ENCODE measurements around the gene FGF2. TPM values are rescaled to one million over a fixed set of nuclear protein-coding genes. Genes with fewer than 3 reads are reported as not detected.

Gene FGF2
- total and polyA plus RNA-seq, 2 experiments from 2014 or later: 3.2 to 3.4 TPM

- peak; percentile 43 for TF ChIP-seq CTCF (IDR thresholded peaks at IDR 0.05; ENCODE audit: low read depth, low read length)
- Histone ChIP-seq H3K9me3 (ENCODE audit: low read depth) (no peaks in the 10 kb centered on the region), H3K27me3 (no peaks in the 10 kb centered on the region), H3K4me3 (no peak overlapping the region), H3K36me3 (peaks cover 19% of the 10 kb centered on the region), H3K4me1 (ENCODE audit: low read depth) (no peaks in the 10 kb centered on the region), H3K27ac (no peak overlapping the region)
- DNase-seq (ENCODE audit: low read depth in 1 of 2, low spot score in 1 of 2): peak in 1 of 2 donors; percentile 64
These were observed 87.8 kb downstream of the FGF2 start for GRCh38 chr4:122914292-122914904.

- H3K36me3 ChIP-seq: peaks cover 19% of the 10 kb centered on the region
- no peak for TF ChIP-seq CTCF (IDR thresholded peaks at IDR 0.05; ENCODE audit: low read depth, low read length)
- H3K4me1 ChIP-seq (ENCODE audit: low read depth): no peaks in the 10 kb centered on the region
- no peak overlapping the region for H3K4me3 ChIP-seq
- no peaks in the 10 kb centered on the region for H3K9me3 ChIP-seq (ENCODE audit: low read depth)
- no peak overlapping the region for H3K27ac ChIP-seq
- no peaks in the 10 kb centered on the region for H3K27me3 ChIP-seq
- DNase-seq (ENCODE audit: low read depth in 1 of 2, low spot score in 1 of 2): peak in 1 of 2 donors; percentile 47
These were observed 88.3 kb downstream of the FGF2 start for GRCh38 chr4:122914938-122915337.

GRCh38 chr4:122917731-122918130 is 91.1 kb downstream of the FGF2 start:
- Histone ChIP-seq H3K9me3 (ENCODE audit: low read depth) (no peaks in the 10 kb centered on the region), H3K27ac (no peak overlapping the region), H3K4me1 (ENCODE audit: low read depth) (no peaks in the 10 kb centered on the region), H3K36me3 (peaks cover 14% of the 10 kb centered on the region), H3K4me3 (no peak overlapping the region), H3K27me3 (no peaks in the 10 kb centered on the region)
- TF ChIP-seq CTCF (IDR thresholded peaks at IDR 0.05; ENCODE audit: low read depth, low read length): no peak
- no peak for DNase-seq (ENCODE audit: low read depth in 1 of 2, low spot score in 1 of 2)

GRCh38 chr4:122920473-122920872 is 93.8 kb downstream of the FGF2 start:
- no peaks in the 10 kb centered on the region for H3K9me3 ChIP-seq (ENCODE audit: low read depth)
- no peak overlapping the region for H3K27ac ChIP-seq
- no peaks in the 10 kb centered on the region for H3K27me3 ChIP-seq
- H3K36me3 ChIP-seq: peaks cover 7% of the 10 kb centered on the region
- no peak for TF ChIP-seq CTCF (IDR thresholded peaks at IDR 0.05; ENCODE audit: low read depth, low read length)
- no peak overlapping the region for H3K4me3 ChIP-seq
- H3K4me1 ChIP-seq (ENCODE audit: low read depth): peaks cover 6% of the 10 kb centered on the region
- no peak for DNase-seq (ENCODE audit: low read depth in 1 of 2, low spot score in 1 of 2)

- H3K36me3 ChIP-seq: peaks cover 5% of the 10 kb centered on the region
- TF ChIP-seq CTCF (IDR thresholded peaks at IDR 0.05; ENCODE audit: low read depth, low read length): no peak
- peaks cover 6% of the 10 kb centered on the region for H3K4me1 ChIP-seq (ENCODE audit: low read depth)
- no peak for DNase-seq (ENCODE audit: low read depth in 1 of 2, low spot score in 1 of 2)
- no peaks in the 10 kb centered on the region for H3K9me3 ChIP-seq (ENCODE audit: low read depth)
- no peaks in the 10 kb centered on the region for H3K27me3 ChIP-seq
- peak overlapping the region; percentile 70 for H3K4me3 ChIP-seq
- no peak overlapping the region for H3K27ac ChIP-seq
These were observed 94.7 kb downstream of the FGF2 start for GRCh38 chr4:122921300-122921699.
